GM23338 (cell line): Measurements from ENCODE around the gene CDON.
"Not testable (repeated sequence)": the region's sequence is repeated elsewhere in the genome, so short reads cannot be mapped to it uniquely, and the experiment has no call there.

ENCODE experiments used
- CREB1 ChIP-seq: fragments of 250-450 bp; sonication (Bioruptor Pico); IDR thresholded peaks from 2 replicates; pipeline ENCODE4 v1.5.0; 2020; ENCODE audit warnings: low read depth, mild to moderate bottlenecking, moderate library complexity
- CTCF ChIP-seq, 2 experiments: fragments of 200-600 bp in 1 of 2; sonication (generic) in 1 of 2; conservative IDR thresholded peaks; 2 replicates each; pipeline versions ENCODE4 v1.5.1 to v1.6.1; 2016 to 2017; ENCODE audit warnings: antibody characterized with exemption in 2 of 2, low read depth in 2 of 2, mild to moderate bottlenecking in 2 of 2, moderate library complexity in 1 of 2
- ETS1 ChIP-seq: IDR thresholded peaks from 2 replicates; pipeline ENCODE4 v1.6.1; 2016; ENCODE audit warnings: antibody characterized with exemption
- EZH2 ChIP-seq: fragments of 200-600 bp; sonication (generic); IDR thresholded peaks from one replicate; pipeline ENCODE4 v1.8.0; 2017; ENCODE audit warnings: antibody characterized with exemption, mild to moderate bottlenecking, low read depth; ENCODE audit not compliant: unreplicated experiment
- EZH2phosphoT487 ChIP-seq: fragments of 200-600 bp; sonication (generic); IDR thresholded peaks from one replicate; pipeline ENCODE4 v1.8.1; 2018; ENCODE audit warnings: antibody characterized with exemption; ENCODE audit not compliant: unreplicated experiment
- POLR2AphosphoS5 ChIP-seq: IDR thresholded peaks from 2 replicates; pipeline ENCODE4 v1.6.1; 2016; ENCODE audit warnings: antibody characterized with exemption, low read depth
- REST ChIP-seq: IDR thresholded peaks from one replicate; pipeline ENCODE4 v1.6.1; 2018; ENCODE audit warnings: antibody characterized with exemption; ENCODE audit not compliant: unreplicated experiment

- peak; percentile 47 to 61; a peak in 3 of 4 replicates for TF ChIP-seq CTCF (conservative IDR thresholded peaks at IDR 0.05; ENCODE audit: low read depth in 2 of 2)
- TF ChIP-seq EZH2; REST; ETS1; CREB1 (CRISPR knock-in tag); EZH2phosphoT487; POLR2AphosphoS5: not testable (repeated sequence)
These were observed 148.1 kb downstream of the CDON start for GRCh38 chr11:125914601-125915000.
